Astrocyte (in vitro differentiated cells and primary cell): ENCODE data around the gene MDK. TPM values are rescaled to one million over a fixed set of nuclear protein-coding genes. Genes with fewer than 3 reads are reported as not detected.
A peak's percentile ranks its signal among the peaks of the same experiment; 100 is the strongest.

Experiments
- DNase-seq: peaks from one replicate; pipeline ENCODE4 v3.0.0-alpha.2; 2010; ENCODE audit warnings: low read depth
- FAIRE-seq: peaks from 2 replicates; lab custom pipeline; 2011; peaks lifted over from hg19 to GRCh38; lab: Jason Lieb, UNC
- H2AFZ ChIP-seq: 2 replicates; pipeline ENCODE4 v1.6.0; 2012; ENCODE audit warnings: low read depth, low read length, inconsistent platforms
- H3K27ac ChIP-seq: 2 replicates; pipeline ENCODE4 v1.5.1; 2011; ENCODE audit warnings: low read depth, low read length, inconsistent platforms
- H3K27me3 ChIP-seq: 2 replicates; pipeline ENCODE4 v1.6.0; 2011; ENCODE audit warnings: low read length, inconsistent platforms; ENCODE audit not compliant: insufficient read depth
- H3K36me3 ChIP-seq: 2 replicates; pipeline ENCODE4 v1.5.1; 2011; ENCODE audit warnings: low read length, inconsistent platforms; ENCODE audit not compliant: insufficient read depth
- H3K4me1 ChIP-seq: 2 replicates; pipeline ENCODE4 v1.5.1; 2011; ENCODE audit warnings: low read length, inconsistent platforms; ENCODE audit not compliant: insufficient read depth
- H3K4me2 ChIP-seq: 2 replicates; pipeline ENCODE4 v1.6.0; 2012; ENCODE audit warnings: low read length, inconsistent platforms
- H3K4me3 ChIP-seq: 2 replicates; pipeline ENCODE4 v1.5.1; 2011; ENCODE audit warnings: low read depth, mild to moderate bottlenecking, low read length, inconsistent platforms; ENCODE audit not compliant: insufficient read depth
- H3K79me2 ChIP-seq: 2 replicates; pipeline ENCODE4 v1.6.0; 2012; ENCODE audit warnings: mild to moderate bottlenecking, low read length, inconsistent platforms; ENCODE audit not compliant: insufficient read depth
- H3K9ac ChIP-seq: 2 replicates; pipeline ENCODE4 v1.6.0; 2012; ENCODE audit warnings: mild to moderate bottlenecking, low read length, inconsistent platforms
- H3K9me3 ChIP-seq: 2 replicates; pipeline ENCODE4 v1.5.1; 2012; ENCODE audit warnings: low read depth, mild to moderate bottlenecking, low read length, inconsistent platforms; ENCODE audit not compliant: insufficient read depth
- H4K20me1 ChIP-seq: 2 replicates; pipeline ENCODE4 v1.6.0; 2012; ENCODE audit warnings: low read length, inconsistent platforms; ENCODE audit not compliant: insufficient read depth
- H3K27ac Mint-ChIP-seq: one replicate; pipeline ENCODE4 v1.8.0; 2021; ENCODE audit warnings: mild to moderate bottlenecking, mixed read lengths; ENCODE audit not compliant: unreplicated experiment
- H3K27me3 Mint-ChIP-seq: one replicate; pipeline ENCODE4 v1.8.0; 2021; ENCODE audit warnings: low read depth, mixed read lengths; ENCODE audit not compliant: unreplicated experiment
- H3K36me3 Mint-ChIP-seq: one replicate; pipeline ENCODE4 v1.8.0; 2021; ENCODE audit warnings: low read depth, mixed read lengths; ENCODE audit not compliant: unreplicated experiment
- H3K4me1 Mint-ChIP-seq: one replicate; pipeline ENCODE4 v1.8.0; 2021; ENCODE audit warnings: low read depth, mixed read lengths; ENCODE audit not compliant: unreplicated experiment
- H3K4me3 Mint-ChIP-seq: one replicate; pipeline ENCODE4 v1.8.0; 2021; ENCODE audit warnings: mild to moderate bottlenecking, moderate library complexity, mixed read lengths; ENCODE audit not compliant: unreplicated experiment
- H3K9me3 Mint-ChIP-seq: one replicate; pipeline ENCODE4 v1.8.0; 2021; ENCODE audit warnings: mild to moderate bottlenecking, mixed read lengths; ENCODE audit not compliant: unreplicated experiment
- EZH2 ChIP-seq: IDR thresholded peaks from 2 replicates; pipeline ENCODE4 v1.6.1; 2012; ENCODE audit warnings: mild to moderate bottlenecking, low read length, inconsistent platforms; ENCODE audit not compliant: insufficient read depth
- total RNA-seq: library from RNA; stranded (reverse); gene quantifications from 2 replicates; pipeline ENCODE4 v1.2.1, GENCODE V29; 2021
- TF ChIP-seq, protein P1 (sequence below): IDR thresholded peaks from 2 replicates; pipeline ENCODE4 v1.5.1; 2011; ENCODE audit warnings: low read depth, mild to moderate bottlenecking, inconsistent platforms, low read length, moderate library complexity; ENCODE audit not compliant: insufficient read depth

MDK gene
- total RNA-seq, 1 donor from 2014 or later: 325 TPM

GRCh38 chr11:46410021-46410420, 28.6 kb downstream of the MDK start:
- DNase-seq (no peak), FAIRE-seq (no peak)
- Histone ChIP-seq H4K20me1 (peaks cover 9% of the 10 kb centered on the region), H3K79me2 (no peaks in the 10 kb centered on the region), H3K27ac (no peak overlapping the region), H3K9ac (no peak overlapping the region), H3K9me3 (no peaks in the 10 kb centered on the region), H3K27me3 (no peaks in the 10 kb centered on the region), H3K4me3 (no peak overlapping the region), H3K4me2 (no peak overlapping the region), H3K36me3 (peaks cover 2% of the 10 kb centered on the region), H2AFZ (no peak overlapping the region), H3K4me1 (no peaks in the 10 kb centered on the region)
- Mint-ChIP-seq H3K27me3 (no peaks in the 10 kb centered on the region), H3K4me3 (no peak overlapping the region), H3K9me3 (no peaks in the 10 kb centered on the region), H3K36me3 (peaks cover 21% of the 10 kb centered on the region), H3K27ac (no peak overlapping the region), H3K4me1 (peaks cover 3% of the 10 kb centered on the region)
- TF ChIP-seq, protein P1, sequence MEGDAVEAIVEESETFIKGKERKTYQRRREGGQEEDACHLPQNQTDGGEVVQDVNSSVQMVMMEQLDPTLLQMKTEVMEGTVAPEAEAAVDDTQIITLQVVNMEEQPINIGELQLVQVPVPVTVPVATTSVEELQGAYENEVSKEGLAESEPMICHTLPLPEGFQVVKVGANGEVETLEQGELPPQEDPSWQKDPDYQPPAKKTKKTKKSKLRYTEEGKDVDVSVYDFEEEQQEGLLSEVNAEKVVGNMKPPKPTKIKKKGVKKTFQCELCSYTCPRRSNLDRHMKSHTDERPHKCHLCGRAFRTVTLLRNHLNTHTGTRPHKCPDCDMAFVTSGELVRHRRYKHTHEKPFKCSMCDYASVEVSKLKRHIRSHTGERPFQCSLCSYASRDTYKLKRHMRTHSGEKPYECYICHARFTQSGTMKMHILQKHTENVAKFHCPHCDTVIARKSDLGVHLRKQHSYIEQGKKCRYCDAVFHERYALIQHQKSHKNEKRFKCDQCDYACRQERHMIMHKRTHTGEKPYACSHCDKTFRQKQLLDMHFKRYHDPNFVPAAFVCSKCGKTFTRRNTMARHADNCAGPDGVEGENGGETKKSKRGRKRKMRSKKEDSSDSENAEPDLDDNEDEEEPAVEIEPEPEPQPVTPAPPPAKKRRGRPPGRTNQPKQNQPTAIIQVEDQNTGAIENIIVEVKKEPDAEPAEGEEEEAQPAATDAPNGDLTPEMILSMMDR: peak; percentile 14
- no peak for TF ChIP-seq EZH2

GRCh38 chr11:46413760-46414465, 32.4 kb downstream of the MDK start:
- TF ChIP-seq EZH2: no peak
- TF ChIP-seq, protein P1: no peak
- no peak overlapping the region for H3K4me2 ChIP-seq
- no peaks in the 10 kb centered on the region for H3K4me1 ChIP-seq
- FAIRE-seq (no peak), DNase-seq (no peak)
- Mint-ChIP-seq H3K9me3 (no peaks in the 10 kb centered on the region), H3K36me3 (peaks cover 21% of the 10 kb centered on the region), H3K4me3 (peak overlapping the region; percentile 9), H3K4me1 (no peaks in the 10 kb centered on the region), H3K27me3 (no peaks in the 10 kb centered on the region), H3K27ac (no peak overlapping the region)
- H3K36me3 ChIP-seq: peaks cover 7% of the 10 kb centered on the region
- H3K4me3 ChIP-seq: no peak overlapping the region
- peaks cover 18% of the 10 kb centered on the region for H4K20me1 ChIP-seq
- no peak overlapping the region for H2AFZ ChIP-seq
- no peaks in the 10 kb centered on the region for H3K27me3 ChIP-seq
- no peaks in the 10 kb centered on the region for H3K9me3 ChIP-seq
- no peak overlapping the region for H3K27ac ChIP-seq
- no peak overlapping the region for H3K9ac ChIP-seq
- no peaks in the 10 kb centered on the region for H3K79me2 ChIP-seq

GRCh38 chr11:46414466-46414796, 33.0 kb downstream of the MDK start:
- TF ChIP-seq, protein P1: no peak
- no peak for TF ChIP-seq EZH2
- Histone ChIP-seq H3K4me3 (no peak overlapping the region), H3K36me3 (peaks cover 7% of the 10 kb centered on the region), H4K20me1 (peaks cover 22% of the 10 kb centered on the region), H3K79me2 (no peaks in the 10 kb centered on the region), H3K27me3 (no peaks in the 10 kb centered on the region), H3K9me3 (no peaks in the 10 kb centered on the region), H3K4me1 (no peaks in the 10 kb centered on the region), H3K9ac (no peak overlapping the region), H3K4me2 (no peak overlapping the region), H2AFZ (no peak overlapping the region), H3K27ac (no peak overlapping the region)
- Mint-ChIP-seq H3K36me3 (peaks cover 23% of the 10 kb centered on the region), H3K4me3 (no peak overlapping the region), H3K27me3 (no peaks in the 10 kb centered on the region), H3K27ac (no peak overlapping the region), H3K4me1 (no peaks in the 10 kb centered on the region), H3K9me3 (no peaks in the 10 kb centered on the region)
- no peak for DNase-seq
- no peak for FAIRE-seq
